HCT116 (cell line): Measurements from ENCODE around the gene ADGRL3.

Source experiments
- CEBPB ChIP-seq: IDR thresholded peaks from 2 replicates; pipeline ENCODE4 v1.6.1; 2012; ENCODE audit warnings: low read depth
- POLR2A ChIP-seq: IDR thresholded peaks from 2 replicates; pipeline ENCODE4 v1.7.0; 2011; ENCODE audit warnings: borderline replicate concordance; ENCODE audit not compliant: insufficient read depth, insufficient read length; ENCODE audit errors: extremely low read depth
- POLR2AphosphoS5 ChIP-seq: IDR thresholded peaks from 2 replicates; pipeline ENCODE4 v1.6.1; 2011; ENCODE audit warnings: mild to moderate bottlenecking, low read depth, low read length, moderate library complexity
- TF ChIP-seq, protein P1 (sequence below), 3 experiments: fragments of 200-600 bp in 1 of 3; sonication (generic) in 1 of 3; IDR thresholded peaks in 2 of 3; conservative IDR thresholded peaks in 1 of 3; 2 replicates each; pipeline ENCODE4 v1.5.1; 2012 to 2017; ENCODE audit warnings: low read depth in 2 of 3, low read length in 2 of 3, antibody characterized with exemption in 1 of 3, borderline replicate concordance in 1 of 3, control low read depth in 1 of 3, mild to moderate bottlenecking in 1 of 3, mixed read lengths in 1 of 3, mixed run types in 1 of 3, moderate library complexity in 1 of 3; ENCODE audit not compliant: insufficient read depth in 1 of 3
- TF ChIP-seq, protein P2 (sequence below): IDR thresholded peaks from 2 replicates; pipeline ENCODE4 v1.6.1; 2012; ENCODE audit warnings: low read depth
- TF ChIP-seq, protein P3 (sequence below): IDR thresholded peaks from 2 replicates; pipeline ENCODE4 v1.6.1; 2012

DNA sequence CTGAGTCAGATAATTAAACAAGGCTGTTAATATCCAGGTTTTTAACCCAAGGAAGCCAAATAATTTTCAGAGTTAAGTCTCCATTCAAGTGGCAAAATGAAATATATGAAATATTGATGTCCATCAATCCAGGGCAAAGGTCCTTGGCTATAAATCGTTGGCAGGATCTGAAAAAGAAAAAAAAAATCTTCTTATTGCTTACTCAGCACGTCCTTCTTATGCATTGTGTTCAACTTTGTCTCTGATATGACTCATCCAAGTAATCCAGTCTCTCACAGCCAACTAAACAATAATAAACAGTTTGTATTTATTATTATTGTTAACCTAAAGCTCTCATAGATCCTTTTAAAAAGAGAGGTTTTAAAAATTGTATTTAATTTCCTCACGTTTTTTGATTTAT is 851.2 kb downstream of the ADGRL3 start:
- TF ChIP-seq, protein P1, sequence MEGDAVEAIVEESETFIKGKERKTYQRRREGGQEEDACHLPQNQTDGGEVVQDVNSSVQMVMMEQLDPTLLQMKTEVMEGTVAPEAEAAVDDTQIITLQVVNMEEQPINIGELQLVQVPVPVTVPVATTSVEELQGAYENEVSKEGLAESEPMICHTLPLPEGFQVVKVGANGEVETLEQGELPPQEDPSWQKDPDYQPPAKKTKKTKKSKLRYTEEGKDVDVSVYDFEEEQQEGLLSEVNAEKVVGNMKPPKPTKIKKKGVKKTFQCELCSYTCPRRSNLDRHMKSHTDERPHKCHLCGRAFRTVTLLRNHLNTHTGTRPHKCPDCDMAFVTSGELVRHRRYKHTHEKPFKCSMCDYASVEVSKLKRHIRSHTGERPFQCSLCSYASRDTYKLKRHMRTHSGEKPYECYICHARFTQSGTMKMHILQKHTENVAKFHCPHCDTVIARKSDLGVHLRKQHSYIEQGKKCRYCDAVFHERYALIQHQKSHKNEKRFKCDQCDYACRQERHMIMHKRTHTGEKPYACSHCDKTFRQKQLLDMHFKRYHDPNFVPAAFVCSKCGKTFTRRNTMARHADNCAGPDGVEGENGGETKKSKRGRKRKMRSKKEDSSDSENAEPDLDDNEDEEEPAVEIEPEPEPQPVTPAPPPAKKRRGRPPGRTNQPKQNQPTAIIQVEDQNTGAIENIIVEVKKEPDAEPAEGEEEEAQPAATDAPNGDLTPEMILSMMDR (IDR thresholded peaks at IDR 0.05 in 2 of 3, conservative IDR thresholded peaks at IDR 0.05 in 1 of 3; ENCODE audit: borderline replicate concordance in 1 of 3, insufficient read depth in 1 of 3, low read depth in 2 of 3, low read length in 2 of 3): no peak
- TF ChIP-seq CEBPB (no peak), POLR2A (no peak), POLR2AphosphoS5 (no peak)
- TF ChIP-seq, protein P2, sequence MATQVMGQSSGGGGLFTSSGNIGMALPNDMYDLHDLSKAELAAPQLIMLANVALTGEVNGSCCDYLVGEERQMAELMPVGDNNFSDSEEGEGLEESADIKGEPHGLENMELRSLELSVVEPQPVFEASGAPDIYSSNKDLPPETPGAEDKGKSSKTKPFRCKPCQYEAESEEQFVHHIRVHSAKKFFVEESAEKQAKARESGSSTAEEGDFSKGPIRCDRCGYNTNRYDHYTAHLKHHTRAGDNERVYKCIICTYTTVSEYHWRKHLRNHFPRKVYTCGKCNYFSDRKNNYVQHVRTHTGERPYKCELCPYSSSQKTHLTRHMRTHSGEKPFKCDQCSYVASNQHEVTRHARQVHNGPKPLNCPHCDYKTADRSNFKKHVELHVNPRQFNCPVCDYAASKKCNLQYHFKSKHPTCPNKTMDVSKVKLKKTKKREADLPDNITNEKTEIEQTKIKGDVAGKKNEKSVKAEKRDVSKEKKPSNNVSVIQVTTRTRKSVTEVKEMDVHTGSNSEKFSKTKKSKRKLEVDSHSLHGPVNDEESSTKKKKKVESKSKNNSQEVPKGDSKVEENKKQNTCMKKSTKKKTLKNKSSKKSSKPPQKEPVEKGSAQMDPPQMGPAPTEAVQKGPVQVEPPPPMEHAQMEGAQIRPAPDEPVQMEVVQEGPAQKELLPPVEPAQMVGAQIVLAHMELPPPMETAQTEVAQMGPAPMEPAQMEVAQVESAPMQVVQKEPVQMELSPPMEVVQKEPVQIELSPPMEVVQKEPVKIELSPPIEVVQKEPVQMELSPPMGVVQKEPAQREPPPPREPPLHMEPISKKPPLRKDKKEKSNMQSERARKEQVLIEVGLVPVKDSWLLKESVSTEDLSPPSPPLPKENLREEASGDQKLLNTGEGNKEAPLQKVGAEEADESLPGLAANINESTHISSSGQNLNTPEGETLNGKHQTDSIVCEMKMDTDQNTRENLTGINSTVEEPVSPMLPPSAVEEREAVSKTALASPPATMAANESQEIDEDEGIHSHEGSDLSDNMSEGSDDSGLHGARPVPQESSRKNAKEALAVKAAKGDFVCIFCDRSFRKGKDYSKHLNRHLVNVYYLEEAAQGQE: no peak
- TF ChIP-seq, protein P3, sequence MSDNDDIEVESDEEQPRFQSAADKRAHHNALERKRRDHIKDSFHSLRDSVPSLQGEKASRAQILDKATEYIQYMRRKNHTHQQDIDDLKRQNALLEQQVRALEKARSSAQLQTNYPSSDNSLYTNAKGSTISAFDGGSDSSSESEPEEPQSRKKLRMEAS: no peak
